ENCODE measurements around the gene GFAP. TPM values are rescaled to one million over a fixed set of nuclear protein-coding genes. Genes with fewer than 3 reads are reported as not detected.

Gene GFAP
- total RNA-seq, result under 1 TPM; 0.55 to 0.62 TPM
- 0.91 TPM for polyA plus RNA-seq (ENCODE audit: insufficient read depth, low read depth, low replicate concordance)
- long read RNA-seq, donor 1, result 0 reads
- long read RNA-seq, donor 2, result 0 reads

- WGBS, 2 donors, result 88 to 92% methylated on average over 6 to 17 of the region's 17 CpGs
- intact Hi-C loops (cut with DNase I; ENCODE audit: low total_unique reads), result no loop called here
- Histone ChIP-seq H3K27ac (no peak within 1 kb of the TSS), H3K9me3 (no peaks in the 10 kb centered on the region), H3K4me1 (peaks cover 9% of the 10 kb centered on the region), H3K27me3 (no peaks in the 10 kb centered on the region), H3K36me3 (ENCODE audit: low read depth, missing control alignments) (no peaks in the 10 kb centered on the region), H3K4me3 (no peak within 1 kb of the TSS)
- no peak for DNase-seq
- no peak for TF ChIP-seq POLR2A (IDR thresholded peaks at IDR 0.05)
- TF ChIP-seq CTCF (IDR thresholded peaks at IDR 0.05), result no peak
These were observed at the start of gene GFAP for GRCh38 chr17:44915321-44915726. Gene GFAP, minus strand, starts transcription at chr17:44915500. Its CDS starts 14 bp downstream, at chr17:44915486.

- peaks cover 10% of the 10 kb centered on the region for H3K4me1 ChIP-seq
- no peak overlapping the region for H3K4me3 ChIP-seq
- H3K9me3 ChIP-seq, result no peaks in the 10 kb centered on the region
- intact Hi-C loops (cut with DNase I; ENCODE audit: low total_unique reads), result no loop called here
- no peaks in the 10 kb centered on the region for H3K36me3 ChIP-seq (ENCODE audit: low read depth, missing control alignments)
- no peak for DNase-seq
- WGBS, 2 donors, result 91 to 92% methylated on average over 7 of the region's 7 CpGs
- no peak overlapping the region for H3K27ac ChIP-seq
- H3K27me3 ChIP-seq, result no peaks in the 10 kb centered on the region
- TF ChIP-seq POLR2A (IDR thresholded peaks at IDR 0.05) (no peak), CTCF (IDR thresholded peaks at IDR 0.05) (no peak)
These were observed 46.6 kb upstream of the GFAP start for GRCh38 chr17:44961921-44962350.

- DNase-seq, result no peak
- no peak overlapping the region for H3K27ac ChIP-seq
- H3K36me3 ChIP-seq (ENCODE audit: low read depth, missing control alignments), result no peaks in the 10 kb centered on the region
- peaks cover 8% of the 10 kb centered on the region for H3K4me1 ChIP-seq
- H3K27me3 ChIP-seq, result no peaks in the 10 kb centered on the region
- H3K9me3 ChIP-seq, result no peaks in the 10 kb centered on the region
- 59 to 74% methylated on average over 2 of the region's 2 CpGs for WGBS, 2 donors
- intact Hi-C loops (cut with DNase I; ENCODE audit: low total_unique reads), result no loop called here
- TF ChIP-seq POLR2A (IDR thresholded peaks at IDR 0.05) (no peak), CTCF (IDR thresholded peaks at IDR 0.05) (no peak)
- H3K4me3 ChIP-seq, result no peak overlapping the region
These were observed 45.4 kb upstream of the GFAP start for GRCh38 chr17:44960691-44961090.

GRCh38 chr17:44959821-44960531, 44.7 kb upstream of the GFAP start:
- TF ChIP-seq POLR2A (IDR thresholded peaks at IDR 0.05), result no peak
- TF ChIP-seq CTCF (IDR thresholded peaks at IDR 0.05), result no peak
- WGBS, 2 donors, result 3 to 11% methylated on average over 33 to 52 of the region's 56 CpGs
- no peaks in the 10 kb centered on the region for H3K27me3 ChIP-seq
- no peaks in the 10 kb centered on the region for H3K36me3 ChIP-seq (ENCODE audit: low read depth, missing control alignments)
- H3K27ac ChIP-seq, result no peak overlapping the region
- H3K4me3 ChIP-seq, result peak overlapping the region in 1 of 2 donors; percentile 18
- DNase-seq, result no peak
- no peaks in the 10 kb centered on the region for H3K9me3 ChIP-seq
- intact Hi-C loops (cut with DNase I; ENCODE audit: low total_unique reads), result no loop called here
- H3K4me1 ChIP-seq, result peaks cover 8% of the 10 kb centered on the region

Data from testis (tissue), 5 donors.